Thoracic aorta (tissue), 2 donors: ENCODE results near the gene TRAPPC8. TPM values are rescaled to one million over a fixed set of nuclear protein-coding genes. Genes with fewer than 3 reads are reported as not detected.

Experiments used
- ATAC-seq: fragments of 150-250 bp; one replicate; pipeline ENCODE4 v1.8.0; 2017; ENCODE audit warnings: low read depth; ENCODE audit not compliant: insufficient number of reproducible peaks, low FRiP score
- DNase-seq: peaks from one replicate; pipeline ENCODE4 v3.0.0-alpha.2; 2020; ENCODE audit warnings: low spot score
- H3K27ac ChIP-seq, 2 donors: fragments of 200-600 bp; sonication (generic); 1 replicate in 1 of 2; 2 replicates in 1 of 2; pipeline ENCODE4 v1.5.1; 2016; ENCODE audit warnings: mild to moderate bottlenecking in 2 of 2, moderate library complexity in 2 of 2
- H3K27me3 ChIP-seq: fragments of 200-600 bp; sonication (generic); replicated peaks from 2 replicates; pipeline ENCODE4 v1.6.0; 2016; ENCODE audit warnings: mild to moderate bottlenecking; ENCODE audit not compliant: insufficient read depth
- H3K36me3 ChIP-seq: fragments of 200-600 bp; sonication (generic); one replicate; pipeline ENCODE4 v1.5.1; 2016
- H3K4me1 ChIP-seq, 2 donors: fragments of 200-600 bp; sonication (generic); 1 replicate in 1 of 2; 2 replicates in 1 of 2; pipeline versions ENCODE4 v1.5.1 to v1.6.0; 2016; ENCODE audit warnings: low read depth in 2 of 2, mild to moderate bottlenecking in 1 of 2; ENCODE audit not compliant: control insufficient read depth in 1 of 2
- H3K4me3 ChIP-seq: fragments of 200-600 bp; sonication (generic); 2 replicates; pipeline ENCODE4 v1.5.1; 2016; ENCODE audit warnings: mild to moderate bottlenecking
- H3K9me3 ChIP-seq: fragments of 200-600 bp; sonication (generic); 2 replicates; pipeline ENCODE4 v1.5.1; 2016
- CTCF ChIP-seq: fragments of 200-600 bp; sonication (generic); IDR thresholded peaks from one replicate; pipeline ENCODE4 v1.5.1; 2019; ENCODE audit warnings: antibody characterized with exemption
- total RNA-seq, 2 donors: library from RNA; depleted of rRNA; stranded (reverse); fragments of >200 nt; gene quantifications; one replicate each; pipeline versions ENCODE4 v1.1.0 to v1.2.3, GENCODE V29; 2016

The TRAPPC8 gene
- total RNA-seq, 2 donors from 2014 or later: 25.7 to 31.0 TPM

- no peak overlapping the region for H3K4me3 ChIP-seq
- H3K4me1 ChIP-seq: no peaks in the 10 kb centered on the region
- no peak for TF ChIP-seq CTCF
- H3K36me3 ChIP-seq: no peaks in the 10 kb centered on the region
- ATAC-seq (no peak), DNase-seq (no peak)
- H3K27me3 ChIP-seq: no peaks in the 10 kb centered on the region
- H3K9me3 ChIP-seq: no peaks in the 10 kb centered on the region
- no peak overlapping the region for H3K27ac ChIP-seq
Observed at GRCh38 chr18:31789409-31789808, 153.5 kb downstream of the TRAPPC8 start.

- H3K27me3 ChIP-seq: no peaks in the 10 kb centered on the region
- DNase-seq (no peak), ATAC-seq (no peak)
- no peak for TF ChIP-seq CTCF
- H3K4me1 ChIP-seq: no peaks in the 10 kb centered on the region
- no peak overlapping the region for H3K4me3 ChIP-seq
- H3K9me3 ChIP-seq: peaks cover 5% of the 10 kb centered on the region
- H3K27ac ChIP-seq: no peak overlapping the region
- no peaks in the 10 kb centered on the region for H3K36me3 ChIP-seq
Observed at GRCh38 chr18:31783059-31783458, 159.9 kb downstream of the TRAPPC8 start.

Other genes starting within 250 kb of the TRAPPC8 start
- not detected for gene SLC25A52, start 182.2 kb downstream of the TRAPPC8 start, total RNA-seq
- gene RNF125, start 75.7 kb upstream of the TRAPPC8 start, total RNA-seq: 1 to 10 TPM; 2.2 to 4.6 TPM
- gene RNF138, start 148.7 kb upstream of the TRAPPC8 start, total RNA-seq: 10 to 100 TPM; 17.7 to 18.5 TPM
- gene MEP1B, start 246.9 kb upstream of the TRAPPC8 start, total RNA-seq: not detected